Right ventricle myocardium inferior (tissue), 1 donor: ENCODE results near the gene VSTM2L. TPM values are rescaled to one million over a fixed set of nuclear protein-coding genes. Genes with fewer than 3 reads are reported as not detected.

Source experiments
- ATAC-seq: fragments of 200-7000 bp; cut with Tn5 transposase; one replicate; pipeline ENCODE4 v1.9.1; 2020; ENCODE audit warnings: mild to moderate bottlenecking, moderate library complexity
- DNase-seq: peaks from one replicate; pipeline ENCODE4 v3.0.0; 2021; ENCODE audit errors: missing footprints
- intact Hi-C: fragments of 100-400 bp; cut with DNase I; formaldehyde crosslinking; loops from one replicate; pipeline ENCODE4 v1.11.0; 2022
- total RNA-seq: library from RNA; stranded (reverse); fragmentation: NEBNext Ultra II Directional; extraction: Animal tissue kit (Norgen Biotek cat#: 25700); gene quantifications from one replicate; pipeline ENCODE4 v1.2.1, GENCODE V29; 2021
- donor health status: DM: no; HTN: yes; CAD: no; lungs with severe emphysema.

The VSTM2L gene
- total RNA-seq, 1 donor from 2014 or later: 17.7 TPM

DNA sequence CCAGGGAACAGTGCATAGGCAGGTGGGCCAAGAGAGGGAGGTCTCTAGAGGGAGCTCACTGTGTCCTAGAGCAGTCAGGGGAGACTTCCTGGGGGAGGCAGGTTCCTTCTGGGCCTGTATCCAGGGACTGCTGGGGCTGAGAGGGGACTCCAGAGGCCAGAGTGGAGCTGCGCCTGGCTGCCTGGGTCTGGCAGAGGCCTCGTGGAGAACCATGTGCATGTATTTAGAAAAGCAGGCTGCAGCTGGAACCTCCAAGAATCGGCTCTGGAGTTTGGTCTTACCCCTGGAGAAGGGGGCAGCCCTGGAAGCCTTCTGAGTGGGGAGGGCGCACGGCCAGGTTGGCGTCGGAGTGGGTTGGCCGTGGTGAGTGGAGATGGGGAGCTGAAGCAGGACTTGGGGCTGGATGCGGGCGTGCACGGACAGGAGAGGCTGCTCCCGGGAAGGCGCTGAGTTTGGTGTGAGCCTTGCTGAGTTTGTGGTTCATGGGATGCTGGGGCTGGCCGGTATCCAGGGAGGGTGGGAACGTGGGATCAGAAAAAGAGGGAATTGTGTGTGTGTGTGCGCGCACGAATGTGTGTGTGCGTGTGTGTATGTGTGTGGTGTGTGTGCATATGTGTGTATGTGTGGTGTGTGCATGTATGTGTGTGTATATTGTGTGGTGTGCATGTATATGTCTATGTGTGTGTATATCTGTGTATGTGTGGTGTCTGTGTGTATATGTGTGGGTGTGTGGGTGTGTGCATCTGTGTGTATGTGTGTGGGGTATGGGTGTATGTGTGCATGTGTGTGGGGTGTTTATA lies 10.8 kb downstream of the VSTM2L start:
- intact Hi-C loops: no loop called here
- DNase-seq (no peak), ATAC-seq (no peak)

GRCh38 chr20:37914367-37914671 lies 11.4 kb downstream of the VSTM2L start:
- intact Hi-C loops: no loop called here
- ATAC-seq: no peak
- DNase-seq: no peak

DNA sequence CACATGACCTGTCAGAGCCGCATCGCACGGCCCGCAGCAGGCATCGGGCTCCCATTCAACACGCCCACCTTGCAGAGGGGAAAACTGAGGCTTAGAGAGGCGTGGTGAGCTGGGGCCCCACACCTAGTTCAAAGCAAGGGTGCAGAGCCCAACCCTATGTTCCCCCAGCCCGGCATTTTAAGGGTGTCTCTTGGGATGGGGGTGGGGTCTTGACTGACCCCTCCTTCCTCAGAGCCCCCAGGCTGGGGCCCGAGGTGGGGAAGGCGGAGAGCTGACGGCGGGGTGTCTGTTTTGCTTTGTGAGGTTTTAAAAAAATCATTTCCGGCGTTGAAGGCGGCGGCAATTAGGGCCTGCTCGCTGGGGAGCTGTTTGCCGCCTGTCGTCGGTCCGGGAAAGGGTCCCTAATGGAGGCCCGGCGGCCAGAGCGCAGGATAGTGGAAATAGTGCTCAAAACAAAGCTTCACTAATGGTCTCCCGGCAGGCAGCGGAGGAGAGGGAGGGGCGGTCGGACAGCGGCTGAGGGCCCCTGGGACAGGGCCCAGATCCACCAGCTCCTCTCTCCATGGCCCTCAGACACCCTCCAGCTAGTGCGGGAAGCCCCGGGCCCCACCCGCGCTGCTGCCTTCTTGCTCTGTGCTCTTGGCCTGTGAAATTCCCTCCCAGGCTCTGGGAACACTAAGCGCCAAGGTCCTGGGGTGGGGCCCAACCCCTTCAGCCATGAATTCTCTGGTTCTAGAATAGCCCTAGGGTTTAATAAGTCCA lies 11.9 kb downstream of the VSTM2L start:
- ATAC-seq: no peak
- intact Hi-C loops: no loop called here
- DNase-seq: no peak

- intact Hi-C loops: no loop called here
- ATAC-seq (no peak), DNase-seq (no peak)
These were observed 12.5 kb downstream of the VSTM2L start for GRCh38 chr20:37915434-37915787.

GRCh38 chr20:37915800-37916570 lies 13.1 kb downstream of the VSTM2L start:
- ATAC-seq: no peak
- intact Hi-C loops: no loop called here
- no peak for DNase-seq

GRCh38 chr20:37917461-37917860 lies 14.5 kb downstream of the VSTM2L start:
- intact Hi-C loops: no loop called here
- ATAC-seq: no peak
- DNase-seq: no peak

DNA sequence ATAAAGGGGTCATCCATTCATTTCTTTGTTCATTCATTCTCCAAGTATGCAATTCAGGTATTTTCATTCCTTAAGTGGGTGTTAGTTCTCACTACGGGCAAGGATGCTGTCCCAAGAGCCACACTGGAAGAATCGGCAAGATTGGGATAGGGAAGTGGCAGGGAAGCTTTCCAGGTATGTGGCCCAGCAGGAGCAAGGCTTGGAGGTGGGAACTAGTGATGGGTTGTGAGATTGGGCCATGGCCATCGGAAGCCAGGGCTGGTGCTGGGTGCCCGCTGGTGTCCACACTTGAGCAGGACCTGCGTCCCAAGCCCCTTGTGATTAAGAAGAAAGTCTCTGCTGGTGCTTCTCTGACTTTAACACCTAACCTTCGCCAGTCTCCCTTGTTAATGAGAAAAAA lies 15.1 kb downstream of the VSTM2L start:
- no peak for DNase-seq
- ATAC-seq: no peak
- intact Hi-C loops: no loop called here

GRCh38 chr20:37919389-37920040 lies 16.6 kb downstream of the VSTM2L start:
- ATAC-seq (no peak), DNase-seq (no peak)
- intact Hi-C loops: no loop called here

DNA sequence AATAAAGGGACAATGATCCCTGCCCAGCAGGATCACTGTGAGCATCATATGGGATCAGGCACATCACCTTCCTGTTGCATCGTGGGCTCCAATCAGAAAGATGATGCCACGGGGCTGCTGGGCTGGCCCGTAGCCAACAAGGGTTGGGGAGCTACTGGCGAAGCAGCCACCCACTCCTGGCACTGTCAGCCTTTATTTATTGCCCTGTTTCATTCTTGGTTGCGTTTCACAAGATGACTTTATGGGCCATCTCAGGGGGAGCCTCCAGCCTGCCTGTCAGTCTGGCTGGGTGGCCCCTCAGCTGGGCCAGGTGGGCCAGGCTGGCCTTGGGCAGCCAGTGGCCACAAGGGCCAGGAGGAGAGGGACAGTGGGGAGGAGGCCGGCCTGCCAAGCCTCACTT lies 17.3 kb downstream of the VSTM2L start:
- no peak for ATAC-seq
- intact Hi-C loops: no loop called here
- no peak for DNase-seq

DNA sequence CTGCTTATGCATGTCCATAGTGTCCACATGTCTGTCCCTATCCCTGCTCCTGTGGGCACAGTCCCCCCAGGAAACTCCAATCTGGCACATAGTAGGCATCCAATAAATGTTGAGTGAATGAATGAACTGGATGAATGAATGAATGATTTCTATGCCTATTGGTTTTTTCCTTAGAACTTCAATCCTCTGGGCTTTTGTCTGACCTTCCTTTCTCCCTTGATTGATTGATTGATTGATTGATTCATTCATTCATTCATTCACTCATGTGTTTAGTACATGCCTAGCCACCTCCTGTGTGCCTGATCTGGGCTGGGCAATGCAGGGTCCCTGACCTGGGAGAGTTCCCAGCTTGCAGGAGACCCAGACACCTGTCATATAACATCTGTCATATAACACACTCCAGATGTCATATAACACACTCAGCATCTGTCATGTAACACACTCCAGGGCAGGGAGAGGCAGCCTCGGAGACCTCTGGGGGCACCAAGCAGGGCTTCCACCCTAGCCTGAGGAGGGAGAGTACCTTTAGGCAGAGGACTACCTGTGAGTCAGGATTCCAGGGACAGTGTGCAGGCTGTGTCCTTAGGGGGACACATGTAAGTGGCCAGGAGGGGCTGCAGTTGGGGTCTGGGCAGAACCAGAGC lies 17.9 kb downstream of the VSTM2L start:
- no peak for ATAC-seq
- no peak for DNase-seq
- intact Hi-C loops: no loop called here

- intact Hi-C loops: no loop called here
- ATAC-seq (no peak), DNase-seq (no peak)
These were observed 18.5 kb downstream of the VSTM2L start for GRCh38 chr20:37921341-37921929.

DNA sequence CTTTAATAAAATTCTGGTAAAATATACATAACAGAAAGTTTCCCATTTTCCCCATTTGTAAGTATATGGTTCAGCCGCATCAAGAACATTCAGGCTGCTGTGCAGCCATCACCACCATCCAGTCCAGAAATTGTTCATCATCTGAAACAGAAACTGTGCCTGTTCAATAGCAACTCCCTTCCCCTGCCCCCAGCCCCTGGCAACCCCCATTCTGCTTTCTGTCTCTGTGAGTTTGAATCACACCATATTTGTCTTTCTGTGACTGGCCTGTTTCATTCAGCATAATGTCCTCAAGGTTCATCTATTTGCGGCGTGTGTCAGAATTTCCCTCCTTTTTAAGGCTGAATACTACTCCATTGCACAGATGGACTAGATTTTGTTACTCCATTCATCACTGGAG lies 19.1 kb downstream of the VSTM2L start:
- intact Hi-C loops: no loop called here
- ATAC-seq (no peak), DNase-seq (no peak)

GRCh38 chr20:37925265-37926165 lies 22.6 kb downstream of the VSTM2L start:
- intact Hi-C loops: no loop called here
- no peak for DNase-seq
- ATAC-seq: no peak

DNA sequence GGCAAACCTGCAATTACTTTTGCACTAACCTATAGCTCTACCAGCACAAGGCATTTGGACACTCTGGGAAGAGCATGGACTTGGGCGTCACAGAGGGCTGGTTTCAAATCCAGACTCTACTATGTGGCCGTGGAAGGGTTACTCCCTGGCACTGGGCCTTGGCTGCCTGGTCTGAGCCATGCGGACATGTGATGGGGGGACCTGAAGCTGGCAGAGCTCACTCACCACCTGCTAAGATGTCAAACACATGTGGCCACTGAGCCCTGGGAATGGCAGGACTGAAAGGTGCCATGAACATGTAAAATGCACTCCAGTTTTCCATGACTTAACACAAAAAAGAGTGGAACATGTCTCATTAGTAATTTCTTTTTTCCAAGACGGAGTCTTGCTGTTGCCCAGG lies 23.7 kb downstream of the VSTM2L start:
- intact Hi-C loops: no loop called here
- no peak for ATAC-seq
- DNase-seq: no peak

GRCh38 chr20:37927410-37928095 lies 24.6 kb downstream of the VSTM2L start:
- no peak for DNase-seq
- intact Hi-C loops: no loop called here
- ATAC-seq: no peak

DNA sequence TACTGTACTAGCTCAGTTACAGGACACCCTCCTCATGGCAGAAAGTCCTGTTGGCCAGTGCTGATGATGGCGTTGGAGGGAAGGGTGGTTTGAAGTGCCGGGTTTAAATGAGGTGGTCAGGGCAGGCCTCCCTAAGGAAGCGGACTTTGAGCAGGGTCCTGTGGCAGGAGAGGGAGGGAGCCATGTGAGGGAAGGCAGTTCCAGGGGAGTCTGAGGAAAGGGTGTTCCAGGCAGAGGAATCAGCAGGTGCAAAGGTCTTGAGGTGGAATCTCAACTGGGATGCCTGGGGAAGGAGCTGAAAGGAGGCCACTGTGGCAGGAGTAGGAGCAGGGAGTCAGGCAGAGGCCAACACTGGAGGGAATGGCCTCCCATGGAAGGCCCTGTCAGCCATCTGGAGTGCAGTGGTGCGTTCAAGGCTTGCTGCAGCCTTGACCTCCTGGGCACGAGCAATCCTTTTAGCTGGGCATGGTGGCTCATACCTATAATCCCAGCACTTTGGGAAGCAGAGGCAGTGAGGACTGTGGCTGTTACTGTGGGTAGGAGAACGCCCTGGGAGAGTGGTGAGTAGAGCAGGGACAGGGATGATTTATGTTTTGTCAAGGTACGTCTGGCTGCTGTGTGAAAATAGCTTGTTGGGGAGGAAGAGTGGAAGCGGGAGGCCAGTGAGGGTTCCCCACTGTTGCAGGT lies 26.2 kb downstream of the VSTM2L start:
- intact Hi-C loops: no loop called here
- no peak for ATAC-seq
- DNase-seq: no peak

- intact Hi-C loops: no loop called here
- no peak for DNase-seq
- no peak for ATAC-seq
These were observed 26.7 kb downstream of the VSTM2L start for GRCh38 chr20:37929683-37930014.
